GM23338 (cell line): ENCODE data around the gene SORL1. TPM values are rescaled to one million over a fixed set of nuclear protein-coding genes. Genes with fewer than 3 reads are reported as not detected.

Experiments used
- ATAC-seq: fragments of 200-7000 bp; cut with Tn5 transposase; 3 replicates; pipeline ENCODE4 v1.9.1; 2020
- DNase-seq: peaks from one replicate; pipeline ENCODE4 v3.0.0-alpha.2; 2015; ENCODE audit warnings: low spot score
- H2AFZ ChIP-seq: fragments of 200-600 bp; sonication (generic); 2 replicates; pipeline ENCODE4 v1.8.0; 2016; ENCODE audit warnings: antibody characterized with exemption, mild to moderate bottlenecking, moderate library complexity
- H3F3A ChIP-seq: fragments of 200-600 bp; sonication (generic); replicated peaks from 2 replicates; pipeline ENCODE4 v1.8.0; 2017; ENCODE audit warnings: antibody characterized with exemption, mixed run types, low read depth
- H3K27ac ChIP-seq: fragments of 200-600 bp; sonication (generic); 2 replicates; pipeline ENCODE4 v1.6.1; 2016; ENCODE audit warnings: low read depth
- H3K27me3 ChIP-seq: fragments of 200-600 bp; sonication (generic); 2 replicates; pipeline ENCODE4 v1.8.0; 2016; ENCODE audit warnings: mild to moderate bottlenecking, mixed run types, moderate library complexity; ENCODE audit not compliant: insufficient read depth
- H3K36me3 ChIP-seq: fragments of 200-600 bp; sonication (generic); 2 replicates; pipeline ENCODE4 v1.8.0; 2016; ENCODE audit warnings: mild to moderate bottlenecking; ENCODE audit not compliant: insufficient read depth
- H3K4me1 ChIP-seq: fragments of 200-600 bp; sonication (generic); 2 replicates; pipeline ENCODE4 v1.8.0; 2016; ENCODE audit warnings: mild to moderate bottlenecking, moderate library complexity; ENCODE audit not compliant: insufficient read depth
- H3K4me2 ChIP-seq: fragments of 200-600 bp; sonication (generic); 2 replicates; pipeline ENCODE4 v1.7.1; 2017; ENCODE audit warnings: mixed run types
- H3K4me3 ChIP-seq: fragments of 200-600 bp; sonication (generic); 2 replicates; pipeline ENCODE4 v1.6.1; 2016; ENCODE audit warnings: mixed run types
- H3K79me2 ChIP-seq: fragments of 200-600 bp; sonication (generic); replicated peaks from 2 replicates; pipeline ENCODE4 v1.8.0; 2017; ENCODE audit warnings: mild to moderate bottlenecking; ENCODE audit not compliant: insufficient read depth
- H3K9me2 ChIP-seq: fragments of 200-600 bp; sonication (generic); 2 replicates; pipeline ENCODE4 v1.8.0; 2017; ENCODE audit not compliant: insufficient read depth
- H4K20me1 ChIP-seq: fragments of 200-600 bp; sonication (generic); replicated peaks from 2 replicates; pipeline ENCODE4 v1.8.0; 2017; ENCODE audit warnings: mild to moderate bottlenecking; ENCODE audit not compliant: insufficient read depth
- H3K27ac Mint-ChIP-seq: 2 replicates; pipeline ENCODE4 v1.8.0; 2020; ENCODE audit warnings: inconsistent platforms, mild to moderate bottlenecking, moderate library complexity, mixed read lengths
- H3K27me3 Mint-ChIP-seq: 3 replicates; pipeline ENCODE4 v1.8.0; 2022; ENCODE audit warnings: low read depth, mild to moderate bottlenecking, moderate library complexity, mixed read lengths, inconsistent platforms; ENCODE audit not compliant: insufficient read depth, poor library complexity
- H3K36me3 Mint-ChIP-seq: 3 replicates; pipeline ENCODE4 v1.8.0; 2021; ENCODE audit warnings: low read depth, mild to moderate bottlenecking, inconsistent platforms, moderate library complexity, mixed read lengths
- H3K4me1 Mint-ChIP-seq: 3 replicates; pipeline ENCODE4 v1.8.0; 2020; ENCODE audit warnings: mild to moderate bottlenecking, inconsistent platforms, mixed read lengths
- H3K4me3 Mint-ChIP-seq: 3 replicates; pipeline ENCODE4 v1.8.0; 2021; ENCODE audit warnings: moderate library complexity, mild to moderate bottlenecking, inconsistent platforms, mixed read lengths
- H3K9me3 Mint-ChIP-seq: 3 replicates; pipeline ENCODE4 v1.8.0; 2020; ENCODE audit warnings: moderate library complexity, mild to moderate bottlenecking, inconsistent platforms, mixed read lengths
- CREB1 ChIP-seq: fragments of 250-450 bp; sonication (Bioruptor Pico); IDR thresholded peaks from 2 replicates; pipeline ENCODE4 v1.5.0; 2020; ENCODE audit warnings: low read depth, mild to moderate bottlenecking, moderate library complexity
- CTCF ChIP-seq, 2 experiments: fragments of 200-600 bp in 1 of 2; sonication (generic) in 1 of 2; conservative IDR thresholded peaks; 2 replicates each; pipeline versions ENCODE4 v1.5.1 to v1.6.1; 2016 to 2017; ENCODE audit warnings: antibody characterized with exemption in 2 of 2, low read depth in 2 of 2, mild to moderate bottlenecking in 2 of 2, moderate library complexity in 1 of 2
- EZH2 ChIP-seq: fragments of 200-600 bp; sonication (generic); IDR thresholded peaks from one replicate; pipeline ENCODE4 v1.8.0; 2017; ENCODE audit warnings: antibody characterized with exemption, mild to moderate bottlenecking, low read depth; ENCODE audit not compliant: unreplicated experiment
- JUNB ChIP-seq: IDR thresholded peaks from one replicate; pipeline ENCODE4 v1.6.1; 2016; ENCODE audit warnings: antibody characterized with exemption; ENCODE audit not compliant: unreplicated experiment
- NANOG ChIP-seq: IDR thresholded peaks from 2 replicates; pipeline ENCODE4 v1.6.1; 2016; ENCODE audit warnings: antibody characterized with exemption, borderline replicate concordance
- POLR2AphosphoS5 ChIP-seq: IDR thresholded peaks from 2 replicates; pipeline ENCODE4 v1.6.1; 2016; ENCODE audit warnings: antibody characterized with exemption, low read depth
- STAT1 ChIP-seq: IDR thresholded peaks from one replicate; pipeline ENCODE4 v1.6.1; 2016; ENCODE audit warnings: antibody characterized with exemption; ENCODE audit not compliant: unreplicated experiment
- ZNF331 ChIP-seq: fragments of 250-450 bp; sonication (Bioruptor Pico); IDR thresholded peaks from 2 replicates; pipeline ENCODE4 v1.5.0; 2020; ENCODE audit warnings: low read depth, mild to moderate bottlenecking, moderate library complexity
- ZNF462 ChIP-seq: fragments of 250-450 bp; sonication (Bioruptor Pico); IDR thresholded peaks from 2 replicates; pipeline ENCODE4 v1.5.0; 2020; ENCODE audit warnings: mild to moderate bottlenecking, moderate library complexity
- polyA plus RNA-seq: library from polyadenylated mRNA; unstranded; fragments of >200 nt; fragmentation: Nextera tagmentation; extraction: Ambion mirVana; gene quantifications from 2 replicates; pipeline ENCODE4 v1.2.1, GENCODE V29; 2016
- total RNA-seq: library from RNA; depleted of rRNA; stranded (reverse); fragments of >200 nt; shearing (Covaris generic); gene quantifications from 2 replicates; pipeline ENCODE4 v1.2.3, GENCODE V29; 2014
- TF ChIP-seq, protein P1 (sequence below): IDR thresholded peaks from 2 replicates; pipeline ENCODE4 v1.6.1; 2016; ENCODE audit warnings: antibody characterized with exemption

The SORL1 gene
- total and polyA plus RNA-seq, 2 experiments from 2014 or later, result 23.0 to 78.8 TPM

GRCh38 chr11:121655537-121656327 lies 203.6 kb downstream of the SORL1 start:
- peak overlapping the region; percentile 83 for H3K4me2 ChIP-seq
- DNase-seq, result peak; percentile 91
- TF ChIP-seq CTCF (conservative IDR thresholded peaks at IDR 0.05; ENCODE audit: low read depth in 2 of 2) (peak; percentile 80 to 90), POLR2AphosphoS5 (no peak)
- H4K20me1 ChIP-seq, result no peaks in the 10 kb centered on the region
- no peaks in the 10 kb centered on the region for H3K79me2 ChIP-seq
- no peaks in the 10 kb centered on the region for H3K9me2 ChIP-seq
- H3K36me3 ChIP-seq, result 0 out of 2 replicates have a peak, but pooled peaks cover 3% of the 10 kb centered on the region
- H3K4me1 ChIP-seq, result peaks cover 35% of the 10 kb centered on the region
- H3K27ac ChIP-seq, result peak overlapping the region; percentile 79; the same call in 1 of the 2 replicates
- peaks cover 38% of the 10 kb centered on the region for H3K4me1 Mint-ChIP-seq
- ATAC-seq, result peak; percentile 88
- 0 out of 2 replicates have a peak, but pooled peaks cover 11% of the 10 kb centered on the region for H3F3A ChIP-seq
- peak overlapping the region; percentile 97 for H2AFZ ChIP-seq
- peaks cover 19% of the 10 kb centered on the region for H3K27me3 Mint-ChIP-seq
- H3K36me3 Mint-ChIP-seq, result peaks cover 13% of the 10 kb centered on the region; the same call in 2 of the 3 replicates
- H3K27me3 ChIP-seq, result no peaks in the 10 kb centered on the region
- H3K27ac Mint-ChIP-seq, result peak overlapping the region; percentile 93
- H3K4me3 ChIP-seq, result peak overlapping the region; percentile 68
- H3K9me3 Mint-ChIP-seq, result peaks cover 17% of the 10 kb centered on the region; the same call in 2 of the 3 replicates
- peak overlapping the region; percentile 74 for H3K4me3 Mint-ChIP-seq

DNA sequence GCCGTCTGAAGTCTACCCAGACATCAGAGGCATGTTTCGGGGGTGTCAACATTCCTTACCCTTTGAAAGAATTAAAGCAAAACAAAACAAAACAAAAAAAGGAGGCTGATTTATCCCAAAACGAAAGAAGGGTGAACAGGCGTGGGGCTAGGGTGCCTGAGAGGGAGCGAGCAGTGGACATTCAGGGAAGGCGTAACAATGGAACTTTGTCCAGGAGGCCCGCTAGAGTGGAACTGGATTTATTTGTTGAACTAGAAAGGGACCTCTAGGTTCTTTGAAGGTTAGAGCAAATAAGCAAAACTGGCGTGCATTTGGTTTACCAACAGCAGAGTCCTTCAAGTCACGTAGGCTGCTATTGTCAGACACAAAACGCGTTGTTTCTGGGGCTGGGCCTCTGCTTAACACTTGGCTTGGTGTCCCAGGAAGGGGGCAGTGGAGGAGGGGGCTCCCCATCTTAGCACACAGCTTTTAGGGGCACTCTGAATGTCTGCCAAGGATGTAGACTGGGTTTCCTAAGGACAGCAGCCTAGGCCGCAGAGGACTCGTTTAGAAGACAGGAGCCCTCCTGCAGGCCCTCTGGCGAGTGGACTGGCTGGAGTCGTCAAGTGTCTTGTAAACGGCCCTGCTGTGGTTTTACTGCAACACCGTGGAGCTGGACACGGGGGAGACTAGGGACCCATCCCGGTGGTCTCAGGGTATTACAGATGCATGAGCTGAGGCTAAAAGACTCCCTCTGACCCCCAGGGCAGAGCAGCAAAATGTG lies 204.4 kb downstream of the SORL1 start:
- no peak; the same call in 2 of the 3 replicates for ATAC-seq
- H3K4me2 ChIP-seq, result peak overlapping the region; percentile 83
- 0 out of 2 replicates have a peak, but pooled peaks cover 3% of the 10 kb centered on the region for H3K36me3 ChIP-seq
- 0 out of 2 replicates have a peak, but pooled peaks cover 11% of the 10 kb centered on the region for H3F3A ChIP-seq
- H4K20me1 ChIP-seq, result no peaks in the 10 kb centered on the region
- Mint-ChIP-seq H3K4me1 (peaks cover 38% of the 10 kb centered on the region), H3K4me3 (peak overlapping the region; percentile 39; the same call in 1 of the 3 replicates), H3K27me3 (peaks cover 19% of the 10 kb centered on the region), H3K36me3 (peaks cover 13% of the 10 kb centered on the region; the same call in 2 of the 3 replicates), H3K27ac (no peak overlapping the region), H3K9me3 (peaks cover 17% of the 10 kb centered on the region; the same call in 2 of the 3 replicates)
- H3K79me2 ChIP-seq, result no peaks in the 10 kb centered on the region
- H2AFZ ChIP-seq, result peak overlapping the region; percentile 94
- no peak overlapping the region for H3K27ac ChIP-seq
- peaks cover 35% of the 10 kb centered on the region for H3K4me1 ChIP-seq
- no peaks in the 10 kb centered on the region for H3K9me2 ChIP-seq
- peak; percentile 25 for DNase-seq
- H3K4me3 ChIP-seq, result peak overlapping the region; percentile 68; the same call in 1 of the 2 replicates
- H3K27me3 ChIP-seq, result no peaks in the 10 kb centered on the region
- TF ChIP-seq, protein P1, sequence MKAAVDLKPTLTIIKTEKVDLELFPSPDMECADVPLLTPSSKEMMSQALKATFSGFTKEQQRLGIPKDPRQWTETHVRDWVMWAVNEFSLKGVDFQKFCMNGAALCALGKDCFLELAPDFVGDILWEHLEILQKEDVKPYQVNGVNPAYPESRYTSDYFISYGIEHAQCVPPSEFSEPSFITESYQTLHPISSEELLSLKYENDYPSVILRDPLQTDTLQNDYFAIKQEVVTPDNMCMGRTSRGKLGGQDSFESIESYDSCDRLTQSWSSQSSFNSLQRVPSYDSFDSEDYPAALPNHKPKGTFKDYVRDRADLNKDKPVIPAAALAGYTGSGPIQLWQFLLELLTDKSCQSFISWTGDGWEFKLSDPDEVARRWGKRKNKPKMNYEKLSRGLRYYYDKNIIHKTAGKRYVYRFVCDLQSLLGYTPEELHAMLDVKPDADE, result no peak
- no peak for TF ChIP-seq ZNF462 (CRISPR knock-in tag)
- no peak for TF ChIP-seq NANOG
- TF ChIP-seq JUNB, result no peak
- TF ChIP-seq CREB1 (CRISPR knock-in tag), result no peak
- TF ChIP-seq POLR2AphosphoS5, result no peak
- TF ChIP-seq ZNF331, result no peak
- no peak for TF ChIP-seq EZH2
- TF ChIP-seq STAT1, result no peak
